Keratinocyte (primary cell): ENCODE measurements around the gene TPT1.

Experiments used
- CTCF ChIP-seq, 3 experiments: IDR thresholded peaks in 1 of 3; conservative IDR thresholded peaks in 1 of 3; optimal IDR thresholded peaks in 1 of 3; 2 replicates in 2 of 3; 3 replicates in 1 of 3; pipeline versions ENCODE3 to v1.5.1; 2011; ENCODE audit warnings: low read length in 3 of 3, mild to moderate bottlenecking in 3 of 3, moderate library complexity in 2 of 3, control low read depth in 1 of 3, inconsistent platforms in 1 of 3; ENCODE audit not compliant: insufficient read depth in 2 of 3; ENCODE audit errors: extremely low read depth in 1 of 3
- EZH2 ChIP-seq: IDR thresholded peaks from one replicate; pipeline ENCODE4 v1.6.1; 2012; ENCODE audit warnings: inconsistent platforms, mild to moderate bottlenecking, low read length, moderate library complexity

GRCh38 chr13:45333251-45333976 is 7.6 kb downstream of the TPT1 start:
- TF ChIP-seq CTCF (optimal IDR thresholded peaks at IDR 0.05 in 1 of 3, IDR thresholded peaks at IDR 0.05 in 1 of 3, conservative IDR thresholded peaks at IDR 0.05 in 1 of 3; ENCODE audit: extremely low read depth in 1 of 3, insufficient read depth in 2 of 3, low read length in 3 of 3) (no peak), EZH2 (no peak)
